GM21447 (cell line): Measurements from ENCODE around the gene INTS3.

Source experiments
- ATAC-seq: cut with Tn5 transposase; IDR thresholded peaks from one replicate; pipeline ENCODE4 v1.9.1; 2021; ENCODE audit not compliant: unreplicated experiment

INTS3 gene

GRCh38 chr1:153794624-153795329, 66.9 kb downstream of the INTS3 start:
- ATAC-seq: no peak

DNA sequence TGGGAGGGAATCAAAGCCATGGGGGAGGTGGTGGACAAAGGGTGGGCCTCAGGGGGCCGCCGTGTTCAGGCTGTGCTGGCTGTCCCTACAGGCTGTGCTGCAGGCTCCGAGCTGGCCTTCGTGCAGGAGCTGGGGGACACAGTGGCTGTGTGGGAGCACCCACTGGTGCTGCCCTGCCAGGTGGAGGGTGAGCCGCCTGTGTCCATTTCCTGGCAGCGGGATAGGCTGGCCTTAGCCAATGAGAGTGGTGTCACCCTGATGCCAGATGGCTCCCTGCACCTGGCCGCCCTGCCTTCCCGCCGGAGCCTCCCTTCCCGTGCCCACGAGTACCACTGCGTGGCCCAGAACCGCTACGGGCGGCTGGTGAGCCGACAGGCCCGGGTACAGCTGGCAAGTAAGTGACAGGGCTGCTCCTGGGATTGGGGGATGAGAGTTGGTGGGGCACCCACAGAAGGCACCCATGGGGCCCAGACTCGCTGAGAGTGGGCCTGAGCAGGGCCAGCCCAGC, 67.5 kb downstream of the INTS3 start:
- no peak for ATAC-seq

- ATAC-seq: no peak
These were observed 68.3 kb downstream of the INTS3 start for GRCh38 chr1:153795934-153796785.

- no peak for ATAC-seq
These were observed 69.2 kb downstream of the INTS3 start for GRCh38 chr1:153796786-153797659.

DNA sequence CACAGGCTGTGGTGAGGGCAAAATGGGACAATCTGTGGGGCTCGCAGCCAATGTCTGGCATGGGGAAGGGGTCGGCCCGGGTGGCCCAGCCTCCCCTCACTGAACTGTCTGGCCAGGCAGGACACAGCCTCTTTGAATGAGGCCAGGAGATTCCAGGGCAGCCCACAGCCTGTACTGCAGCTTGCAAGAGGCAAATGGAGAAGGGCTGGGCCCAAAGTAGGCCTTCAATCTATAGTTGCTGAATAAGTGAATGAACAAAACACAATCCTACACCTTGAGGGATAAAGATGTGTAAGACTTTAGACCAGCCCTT, 70.6 kb downstream of the INTS3 start:
- ATAC-seq: no peak

- ATAC-seq: no peak
These were observed 71.2 kb downstream of the INTS3 start for GRCh38 chr1:153799016-153799415.

- ATAC-seq: no peak
These were observed 72.0 kb downstream of the INTS3 start for GRCh38 chr1:153799566-153800465.

GRCh38 chr1:153800516-153800915, 72.7 kb downstream of the INTS3 start:
- ATAC-seq: no peak

DNA sequence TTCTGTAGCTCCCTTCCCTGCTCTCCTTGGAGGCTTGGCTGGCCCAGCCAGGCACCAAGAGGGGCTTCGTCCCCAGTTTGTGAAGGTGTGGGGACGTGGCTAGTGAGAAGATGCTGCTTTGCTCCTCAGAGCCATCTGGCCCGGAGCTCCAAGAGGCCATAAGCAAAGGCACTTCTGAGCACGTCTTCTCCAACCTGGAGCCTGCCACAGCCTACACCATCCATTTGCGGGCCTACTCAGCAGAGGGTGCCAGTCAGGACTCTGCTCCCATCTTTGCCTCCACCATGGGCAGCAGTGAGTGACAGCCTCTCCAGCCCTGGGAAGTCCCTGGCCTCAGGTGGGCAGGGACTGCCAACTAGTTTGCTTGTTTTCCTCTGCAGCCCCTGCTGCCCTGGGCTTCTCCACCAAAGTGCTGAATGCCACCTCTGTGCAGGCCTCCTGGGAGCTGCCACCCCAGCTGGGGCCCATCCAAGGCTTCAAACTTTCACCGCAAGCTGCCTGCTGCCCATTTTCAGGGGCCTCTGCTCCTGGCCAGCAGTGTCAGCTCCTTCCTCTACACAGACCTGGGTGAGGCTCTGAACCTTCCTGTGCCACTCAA, 73.3 kb downstream of the INTS3 start:
- no peak for ATAC-seq

- no peak for ATAC-seq
These were observed 74.2 kb downstream of the INTS3 start for GRCh38 chr1:153801786-153802697.

DNA sequence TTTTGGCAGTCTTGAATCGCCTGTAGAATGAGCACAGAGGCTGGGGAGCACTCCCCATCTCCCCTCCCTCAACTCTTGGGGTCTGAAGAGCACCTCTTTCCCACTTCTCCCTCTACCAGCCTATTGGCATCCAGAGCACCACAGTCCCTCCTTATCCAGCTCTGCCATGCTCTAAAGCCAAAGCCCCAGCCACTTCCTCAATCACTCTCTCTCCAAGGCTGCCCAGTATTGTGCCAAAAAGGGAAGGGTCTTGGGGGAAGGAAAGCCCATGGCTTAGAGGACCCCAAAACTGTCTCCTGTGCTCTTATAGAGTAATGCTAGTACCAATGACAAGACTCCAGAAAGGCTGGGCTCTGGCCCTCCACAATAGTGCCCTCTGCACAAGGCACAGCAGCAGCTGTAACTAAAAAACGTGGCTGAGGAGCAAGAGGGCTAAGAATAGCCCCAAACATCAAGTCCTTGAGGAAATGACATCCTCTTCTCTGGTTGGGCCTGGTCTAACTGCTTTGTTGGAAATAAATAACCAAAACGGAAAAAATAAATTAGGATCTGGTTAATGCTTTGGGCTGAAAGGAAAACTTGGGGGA, 75.7 kb downstream of the INTS3 start:
- no peak for ATAC-seq

DNA sequence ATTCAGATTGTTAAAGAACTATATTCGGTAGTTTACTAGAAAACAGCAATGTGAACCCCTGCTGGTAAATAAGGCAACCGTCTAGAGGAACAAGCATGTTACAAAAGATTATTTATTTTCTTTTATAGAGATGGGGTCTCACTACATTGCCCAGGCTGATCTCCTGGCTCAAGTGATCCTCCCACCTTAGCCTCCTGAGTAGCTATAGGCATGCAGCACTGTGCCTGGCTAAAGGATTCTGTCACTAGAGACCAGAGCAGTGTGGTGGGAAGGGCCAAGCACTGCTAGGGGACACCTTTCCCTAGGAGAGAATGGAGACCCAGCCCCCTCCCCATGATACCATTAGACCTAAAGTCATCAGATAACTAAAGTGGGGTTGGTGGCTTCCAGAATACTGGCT, 76.3 kb downstream of the INTS3 start:
- no peak for ATAC-seq

GRCh38 chr1:153805042-153805745, 77.3 kb downstream of the INTS3 start:
- ATAC-seq: peak; percentile 97

GRCh38 chr1:153805886-153806719, 78.3 kb downstream of the INTS3 start:
- no peak for ATAC-seq

- no peak for ATAC-seq
These were observed 88.5 kb downstream of the INTS3 start for GRCh38 chr1:153816283-153816889.

GRCh38 chr1:153818876-153819275, 91.0 kb downstream of the INTS3 start:
- ATAC-seq: no peak
